ENCODE results near the gene PTCRA. TPM values are rescaled to one million over a fixed set of nuclear protein-coding genes. Genes with fewer than 3 reads are reported as not detected.

Gene PTCRA
- polyA plus RNA-seq, 3 donors, result 0.27 to 0.83 (median 0.55) TPM

DNA sequence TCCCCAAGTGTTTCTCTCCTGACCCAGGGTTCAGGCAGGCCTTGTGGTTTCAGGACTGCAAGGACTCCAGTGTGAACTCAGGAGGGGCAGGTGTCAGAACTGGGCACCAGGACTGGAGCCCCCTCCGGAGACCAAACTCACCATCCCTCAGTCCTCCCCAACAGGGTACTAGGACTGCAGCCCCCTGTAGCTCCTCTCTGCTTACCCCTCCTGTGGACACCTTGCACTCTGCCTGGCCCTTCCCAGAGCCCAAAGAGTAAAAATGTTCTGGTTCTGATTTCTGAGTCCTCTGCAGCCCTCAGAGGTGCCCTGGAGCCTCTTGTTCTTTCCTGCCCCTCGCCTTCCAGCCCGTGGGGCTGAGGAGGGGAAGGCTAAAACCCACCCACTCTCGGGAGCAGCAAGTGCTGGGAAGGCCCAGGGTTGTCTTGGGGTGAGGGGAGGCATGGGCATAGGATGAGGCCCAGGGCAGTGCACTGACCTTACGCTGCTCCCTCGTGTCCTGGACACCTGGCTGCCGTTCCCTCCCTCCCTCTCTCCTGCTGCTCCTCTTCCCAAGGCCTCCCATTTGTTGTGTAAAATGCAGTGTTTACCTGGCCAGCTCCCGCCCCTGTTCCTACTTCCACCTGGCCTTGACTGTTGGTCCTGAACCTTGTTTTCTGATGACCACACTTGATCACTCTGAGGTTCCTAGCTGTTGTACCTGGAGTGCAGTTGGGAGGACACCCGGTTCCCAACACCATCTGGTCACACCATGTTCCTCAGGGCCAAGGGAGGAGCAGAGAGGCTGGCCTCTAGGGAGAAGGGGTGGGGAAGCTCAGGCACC, 23.3 kb downstream of the PTCRA start:
- peaks cover 53% of the 10 kb centered on the region for H3K79me2 ChIP-seq (ENCODE audit: insufficient read depth, low read length)
- H3K4me3 Mint-ChIP-seq, result no peak overlapping the region

DNA sequence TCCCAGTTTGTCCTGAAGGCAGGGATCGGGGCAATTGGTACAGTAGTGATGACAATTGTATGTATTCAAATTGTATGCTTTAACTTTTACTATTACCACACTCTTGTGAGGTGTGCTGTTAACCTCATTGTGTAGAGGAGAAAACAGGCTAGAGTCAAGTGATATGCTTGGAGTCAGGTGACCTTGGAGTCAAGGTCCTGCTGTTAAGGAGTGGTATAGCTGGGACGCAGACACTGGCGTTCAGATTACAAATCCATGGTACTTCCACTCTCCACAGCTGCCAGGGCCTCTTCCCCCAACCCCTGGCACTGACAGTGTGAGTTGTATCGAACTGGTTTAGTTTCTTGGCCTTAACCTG, 23.9 kb downstream of the PTCRA start:
- H3K9me3 Mint-ChIP-seq, result no peaks in the 10 kb centered on the region
- Histone ChIP-seq H3K9ac (ENCODE audit: insufficient read depth, low read length, poor library complexity, severe bottlenecking) (no peak overlapping the region), H3K4me2 (replicated peaks; ENCODE audit: extremely low read depth, low read length, poor library complexity, severe bottlenecking) (no peak overlapping the region), H3K27me3 (ENCODE audit: control insufficient read depth in 2 of 2, insufficient read depth in 2 of 2, low read length in 2 of 2) (no peaks in the 10 kb centered on the region), H3K4me3 (replicated peaks in 1 of 3; ENCODE audit: low read depth in 2 of 3, low read length in 3 of 3) (no peak overlapping the region), H2AFZ (ENCODE audit: insufficient read depth, low read depth, low read length, poor library complexity, severe bottlenecking) (no peak overlapping the region), H3K4me1 (ENCODE audit: control insufficient read depth in 1 of 2, insufficient read depth in 2 of 2, low read length in 2 of 2) (peaks cover 8% of the 10 kb centered on the region in 2 donors), H3K27ac (ENCODE audit: low read depth in 1 of 2, low read length in 2 of 2) (peak overlapping the region in 1 of 2 donors; percentile 41), H3K9me3 (replicated peaks in 1 of 2; ENCODE audit: control insufficient read depth in 1 of 2, insufficient read depth in 1 of 2, low read length in 2 of 2) (no peaks in the 10 kb centered on the region), H3K79me2 (ENCODE audit: insufficient read depth, low read length) (peaks cover 47% of the 10 kb centered on the region), H4K20me1 (ENCODE audit: insufficient read depth, low read length) (peaks cover 91% of the 10 kb centered on the region), H3K36me3 (replicated peaks in 1 of 2; ENCODE audit: control insufficient read depth in 1 of 2, insufficient read depth in 2 of 2, low read length in 2 of 2) (peaks cover 86 to 100% of the 10 kb centered on the region in 2 donors)
- H3K4me1 Mint-ChIP-seq, result peaks cover 9% of the 10 kb centered on the region
- DNase-seq, result no peak
- H3K4me3 Mint-ChIP-seq, result no peak overlapping the region
- H3K27ac Mint-ChIP-seq, result peak overlapping the region in 2 of 7 donors; percentile 48 to 66
- peaks cover 0 to 2% (median 1%) of the 10 kb centered on the region in 3 donors for H3K27me3 Mint-ChIP-seq (ENCODE audit: low read depth in 3 of 3)
- TF ChIP-seq, protein P1, sequence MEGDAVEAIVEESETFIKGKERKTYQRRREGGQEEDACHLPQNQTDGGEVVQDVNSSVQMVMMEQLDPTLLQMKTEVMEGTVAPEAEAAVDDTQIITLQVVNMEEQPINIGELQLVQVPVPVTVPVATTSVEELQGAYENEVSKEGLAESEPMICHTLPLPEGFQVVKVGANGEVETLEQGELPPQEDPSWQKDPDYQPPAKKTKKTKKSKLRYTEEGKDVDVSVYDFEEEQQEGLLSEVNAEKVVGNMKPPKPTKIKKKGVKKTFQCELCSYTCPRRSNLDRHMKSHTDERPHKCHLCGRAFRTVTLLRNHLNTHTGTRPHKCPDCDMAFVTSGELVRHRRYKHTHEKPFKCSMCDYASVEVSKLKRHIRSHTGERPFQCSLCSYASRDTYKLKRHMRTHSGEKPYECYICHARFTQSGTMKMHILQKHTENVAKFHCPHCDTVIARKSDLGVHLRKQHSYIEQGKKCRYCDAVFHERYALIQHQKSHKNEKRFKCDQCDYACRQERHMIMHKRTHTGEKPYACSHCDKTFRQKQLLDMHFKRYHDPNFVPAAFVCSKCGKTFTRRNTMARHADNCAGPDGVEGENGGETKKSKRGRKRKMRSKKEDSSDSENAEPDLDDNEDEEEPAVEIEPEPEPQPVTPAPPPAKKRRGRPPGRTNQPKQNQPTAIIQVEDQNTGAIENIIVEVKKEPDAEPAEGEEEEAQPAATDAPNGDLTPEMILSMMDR (IDR thresholded peaks at IDR 0.05), result no peak
- WGBS (ENCODE audit: insufficient coverage), result no CpG with 5 or more reads among the region's 4 CpGs
- intact Hi-C loops (cut with micrococcal nuclease), result loop anchor here (5.0 kb wide), 2 partner anchors 37 to 38 kb away; partner anchors contain the start of gene PEX6 (in 1 of the 2)
- H3K36me3 Mint-ChIP-seq, result peaks cover 83 to 93% of the 10 kb centered on the region in 2 donors

More for the DNA sequence above, 23.3 kb downstream of the PTCRA start:
- Histone ChIP-seq H3K9ac (ENCODE audit: insufficient read depth, low read length, poor library complexity, severe bottlenecking) (no peak overlapping the region), H3K4me2 (replicated peaks; ENCODE audit: extremely low read depth, low read length, poor library complexity, severe bottlenecking) (no peak overlapping the region), H3K27me3 (ENCODE audit: control insufficient read depth in 2 of 2, insufficient read depth in 2 of 2, low read length in 2 of 2) (no peaks in the 10 kb centered on the region), H3K9me3 (replicated peaks in 1 of 2; ENCODE audit: control insufficient read depth in 1 of 2, insufficient read depth in 1 of 2, low read length in 2 of 2) (no peaks in the 10 kb centered on the region), H2AFZ (ENCODE audit: insufficient read depth, low read depth, low read length, poor library complexity, severe bottlenecking) (no peak overlapping the region), H4K20me1 (ENCODE audit: insufficient read depth, low read length) (peaks cover 96% of the 10 kb centered on the region), H3K27ac (ENCODE audit: low read depth in 1 of 2, low read length in 2 of 2) (peak overlapping the region in 1 of 2 donors; percentile 41), H3K4me3 (replicated peaks in 1 of 3; ENCODE audit: low read depth in 2 of 3, low read length in 3 of 3) (no peak overlapping the region), H3K4me1 (ENCODE audit: control insufficient read depth in 1 of 2, insufficient read depth in 2 of 2, low read length in 2 of 2) (peaks cover 14% of the 10 kb centered on the region in 2 donors), H3K36me3 (replicated peaks in 1 of 2; ENCODE audit: control insufficient read depth in 1 of 2, insufficient read depth in 2 of 2, low read length in 2 of 2) (peaks cover 92 to 100% of the 10 kb centered on the region in 2 donors)
- Mint-ChIP-seq H3K27me3 (ENCODE audit: low read depth in 3 of 3) (peaks cover 0 to 2% (median 1%) of the 10 kb centered on the region in 3 donors), H3K9me3 (no peaks in the 10 kb centered on the region), H3K4me1 (peaks cover 15% of the 10 kb centered on the region), H3K36me3 (peaks cover 85 to 93% of the 10 kb centered on the region in 2 donors), H3K27ac (peak overlapping the region in 6 of 7 donors; percentile 2 to 82 (median 53))
- TF ChIP-seq, protein P1 (IDR thresholded peaks at IDR 0.05), result no peak
- intact Hi-C loops (cut with micrococcal nuclease), result loop anchor here (5.0 kb wide), 2 partner anchors 37 to 38 kb away; partner anchors contain the start of gene PEX6 (in 1 of the 2)
- no peak for DNase-seq
- 94% methylated on average over 5 of the region's 9 CpGs for WGBS (ENCODE audit: insufficient coverage)
